T-helper 9 cell (primary cell): Measurements from ENCODE around the gene SACS.
"Not testable (repeated sequence)": the region's sequence is repeated elsewhere in the genome, so short reads cannot be mapped to it uniquely, and the experiment has no call there.

Experiments used
- DNase-seq: peaks from one replicate; pipeline ENCODE4 v3.0.0-alpha.2; 2020

The SACS gene

DNA sequence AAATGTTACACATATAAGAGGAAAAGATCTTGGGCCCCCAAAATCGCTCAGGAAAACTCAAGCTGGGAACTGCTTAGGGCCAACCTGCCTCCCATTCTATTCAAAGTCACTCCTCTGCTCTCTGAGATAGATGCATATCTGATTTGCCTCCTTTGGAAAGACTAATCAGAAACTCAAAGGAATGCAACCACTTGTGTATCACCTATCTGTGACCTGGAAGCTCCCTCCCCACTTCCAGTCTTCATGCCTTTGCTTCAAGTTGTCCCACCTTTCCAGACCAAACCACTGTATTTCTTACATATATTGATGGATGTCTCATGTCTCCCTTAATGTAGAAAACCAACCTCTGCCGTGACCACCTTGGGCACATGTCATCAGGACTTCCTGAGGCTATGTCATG, 32.3 kb downstream of the SACS start:
- not testable (repeated sequence) for DNase-seq

GRCh38 chr13:23399347-23399746, 34.2 kb downstream of the SACS start:
- no peak for DNase-seq

- no peak for DNase-seq
Observed at GRCh38 chr13:23394821-23395220, 38.7 kb downstream of the SACS start.

DNA sequence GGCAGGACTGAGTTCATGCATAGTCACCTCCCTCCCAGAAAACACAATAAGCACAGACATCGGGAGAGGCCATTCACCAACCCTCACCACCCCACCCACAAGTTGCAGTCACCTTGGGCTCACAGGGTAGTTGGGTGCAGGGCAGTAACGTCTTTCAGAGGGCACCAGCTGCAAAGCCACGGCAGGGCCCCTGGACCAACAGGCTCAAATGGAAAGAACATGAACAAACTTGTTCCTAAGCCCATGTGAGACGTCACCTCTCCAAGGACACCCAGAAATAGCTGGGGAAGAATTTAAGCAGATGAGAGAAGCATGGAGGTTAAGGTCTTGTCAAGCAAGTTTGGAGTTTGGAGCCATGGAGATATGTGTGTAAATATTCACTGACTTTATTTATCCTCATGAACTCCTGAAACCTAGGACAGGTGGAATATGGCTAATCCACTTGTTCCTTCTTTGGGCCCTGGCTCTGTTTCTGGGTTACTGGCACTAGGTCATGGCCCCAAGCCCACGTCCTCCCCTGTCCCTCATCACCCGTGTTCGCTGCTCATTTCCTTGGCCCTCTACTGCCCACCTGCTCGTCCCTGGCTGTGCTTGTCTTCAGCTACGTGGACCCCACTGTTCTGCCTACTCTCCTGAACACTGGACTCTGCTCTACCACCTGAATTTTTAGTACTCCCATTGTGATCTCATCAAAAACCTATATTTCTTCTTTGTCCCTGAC, 40.4 kb downstream of the SACS start:
- no peak for DNase-seq

DNA sequence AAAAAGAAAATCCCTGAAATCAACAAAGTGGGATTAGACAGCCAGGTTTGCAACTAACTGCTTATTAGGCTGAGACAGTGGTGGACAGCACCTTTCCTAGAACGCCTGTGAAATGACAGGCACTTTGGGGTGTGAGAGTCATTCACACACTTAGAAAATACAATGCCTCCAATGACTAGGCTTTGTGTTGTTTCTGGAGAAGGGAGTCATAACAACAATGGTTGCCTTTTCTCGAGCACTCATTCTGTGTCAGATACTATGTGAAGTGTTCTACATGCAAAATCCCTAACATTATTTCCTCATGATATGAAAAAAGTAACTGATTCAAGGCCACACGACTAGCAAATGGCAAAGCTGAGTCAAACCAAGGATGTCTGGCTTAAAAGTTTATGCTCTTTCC, 41.2 kb downstream of the SACS start:
- no peak for DNase-seq

GRCh38 chr13:23391752-23392151, 41.8 kb downstream of the SACS start:
- DNase-seq = no peak

DNA sequence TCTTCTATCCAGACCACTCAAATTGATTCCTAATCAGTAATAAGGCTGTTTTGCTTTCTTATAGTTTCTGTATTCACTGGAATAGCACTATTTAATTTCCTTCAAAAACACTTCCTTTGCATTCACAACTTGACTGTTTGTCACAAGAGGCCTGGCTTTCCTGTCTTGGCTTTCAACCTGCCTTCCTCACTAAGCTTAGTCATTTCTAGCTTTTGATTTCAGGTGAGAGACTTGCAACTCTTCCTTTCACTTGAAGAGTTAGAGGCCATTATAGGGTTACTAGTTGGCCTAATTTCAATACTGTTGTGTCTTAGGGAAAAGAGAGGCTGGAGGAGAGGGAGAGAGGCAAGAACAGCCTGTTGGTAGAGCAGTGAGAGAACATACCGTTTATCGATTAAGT, 47.0 kb downstream of the SACS start:
- DNase-seq = no peak

DNA sequence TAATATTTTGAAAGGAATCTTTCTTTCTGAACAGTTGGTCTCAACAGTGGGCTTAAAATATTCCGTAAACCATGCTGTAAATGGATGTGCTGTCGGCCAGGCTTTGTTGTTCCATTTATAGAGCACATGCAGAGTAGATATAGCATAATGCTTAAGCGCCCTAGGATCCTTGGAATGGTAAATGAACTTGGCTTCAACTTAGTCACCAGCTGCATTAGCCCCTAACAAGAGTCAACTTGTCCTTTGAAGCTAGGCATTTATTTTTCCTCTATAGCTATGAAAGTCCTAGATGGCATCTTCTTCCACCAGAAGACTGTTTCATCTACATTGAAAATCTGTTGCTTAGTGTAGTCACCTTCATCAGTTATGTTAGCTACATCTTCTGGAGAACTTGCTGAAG, 47.6 kb downstream of the SACS start:
- DNase-seq = no peak

DNA sequence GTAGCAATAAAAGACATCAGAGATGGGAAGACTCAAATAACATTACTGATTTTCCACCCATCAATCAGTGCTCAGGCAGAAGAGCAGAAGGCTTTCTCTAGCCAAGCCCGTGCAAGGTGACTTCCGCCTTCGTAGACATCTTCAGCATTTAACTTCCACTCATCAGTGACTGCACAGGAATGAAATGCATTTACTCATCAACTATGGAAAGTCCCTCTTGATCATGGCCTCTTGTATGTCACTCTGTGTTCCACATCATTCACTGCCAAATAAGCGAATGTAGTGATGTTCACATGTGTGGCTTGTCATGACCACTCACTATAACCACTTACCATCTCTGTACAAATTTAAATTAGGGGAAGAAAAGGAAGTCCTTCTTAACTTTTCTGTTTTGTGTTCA, 49.4 kb downstream of the SACS start:
- DNase-seq = no peak

DNA sequence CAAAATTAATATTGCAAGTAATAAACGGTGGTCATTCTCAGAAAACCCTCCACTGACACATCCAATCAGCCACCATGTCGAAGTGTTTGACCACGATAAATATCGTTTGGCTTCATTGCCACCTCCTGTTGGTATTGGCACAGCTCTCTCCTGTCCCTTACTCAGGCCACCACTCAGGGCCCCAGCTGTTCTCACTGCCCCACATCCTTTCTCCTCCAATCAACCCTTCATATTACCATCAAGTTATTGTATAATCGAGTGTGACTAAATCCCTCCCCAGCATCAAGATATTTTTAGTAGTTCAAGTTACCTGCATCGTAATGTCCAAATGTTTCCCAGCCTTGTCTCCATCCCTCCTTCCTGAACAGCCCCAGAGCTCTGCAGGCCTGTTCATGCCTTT, 50.4 kb downstream of the SACS start:
- DNase-seq = no peak

DNA sequence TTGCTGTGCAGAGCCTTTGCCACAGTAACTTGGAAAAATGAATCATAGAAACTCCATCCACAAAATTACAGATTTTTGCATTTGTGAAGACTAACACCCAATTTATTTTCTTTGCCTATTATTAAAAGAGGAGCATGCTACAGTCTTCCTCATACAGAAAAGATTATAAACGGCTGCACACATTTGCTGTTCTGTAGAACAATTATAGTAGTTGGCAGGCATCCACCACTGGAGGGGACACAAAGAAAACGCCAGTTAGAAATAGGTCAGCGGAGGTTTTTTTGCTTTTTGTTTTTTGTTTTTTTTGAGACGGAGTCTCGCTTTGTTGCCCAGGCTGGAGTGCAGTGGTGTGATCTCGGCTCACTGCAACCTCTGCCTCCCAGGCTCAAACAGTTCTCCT, 51.6 kb downstream of the SACS start:
- DNase-seq = no peak

GRCh38 chr13:23380534-23380933, 53.0 kb downstream of the SACS start:
- DNase-seq = no peak

- no peak for DNase-seq
Observed at GRCh38 chr13:23377983-23378632, 55.4 kb downstream of the SACS start.

- DNase-seq = no peak
Observed at GRCh38 chr13:23377579-23377978, 55.9 kb downstream of the SACS start.

GRCh38 chr13:23375001-23375971, 58.2 kb downstream of the SACS start:
- peak; percentile 99 for DNase-seq

DNA sequence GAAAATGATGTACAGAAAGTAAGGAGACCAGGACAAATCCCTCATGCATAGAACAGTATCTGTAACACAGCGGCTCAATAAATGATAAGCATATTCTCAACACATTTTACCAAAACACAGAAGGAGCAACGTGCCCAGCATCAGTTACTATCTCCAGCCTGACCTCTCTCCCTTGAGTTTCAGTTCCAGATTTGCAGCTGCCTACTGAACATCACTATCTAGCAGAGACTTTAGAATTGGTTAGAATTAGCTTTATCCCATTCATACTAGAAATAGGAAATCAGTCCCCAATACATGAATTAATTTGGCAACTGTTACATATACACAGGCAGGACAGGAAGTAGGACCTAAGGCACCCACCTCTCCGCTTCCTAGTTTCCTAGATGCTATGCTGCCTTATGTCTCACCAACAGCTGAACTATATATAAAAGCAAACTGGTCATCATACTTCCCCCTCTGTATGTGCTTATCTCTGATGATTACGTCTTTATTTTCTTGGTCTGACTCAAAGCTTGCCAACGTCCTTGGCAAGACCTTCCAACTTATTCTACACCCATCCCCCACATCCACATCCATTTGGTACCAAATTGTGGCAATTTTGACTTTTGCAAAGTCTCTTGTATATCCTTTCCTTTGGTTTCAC, 61.1 kb downstream of the SACS start:
- DNase-seq = no peak

GRCh38 chr13:23367907-23368306, 65.6 kb downstream of the SACS start:
- DNase-seq = no peak

GRCh38 chr13:23365652-23366051, 67.8 kb downstream of the SACS start:
- no peak for DNase-seq

- no peak for DNase-seq
Observed at GRCh38 chr13:23359882-23360281, 73.6 kb downstream of the SACS start.

DNA sequence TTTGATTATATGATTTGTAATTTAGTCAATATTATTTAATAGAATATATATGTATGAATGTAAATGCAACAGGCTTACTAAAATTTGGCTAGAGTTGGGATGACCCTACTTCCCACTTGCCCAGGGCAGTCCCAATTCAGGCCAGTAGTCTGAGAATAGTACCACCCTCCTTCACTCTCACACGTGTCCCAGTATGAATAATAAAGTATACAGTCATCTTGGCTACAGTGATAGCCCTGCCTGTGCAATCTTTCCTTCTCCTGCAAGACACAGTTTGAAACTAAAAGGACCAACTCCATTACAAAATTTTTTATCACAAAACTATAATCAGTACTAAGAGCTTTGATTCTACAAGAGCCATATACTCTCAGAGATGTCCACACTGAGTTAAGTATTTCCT, 76.2 kb downstream of the SACS start:
- no peak for DNase-seq

GRCh38 chr13:23356368-23356767, 77.1 kb downstream of the SACS start:
- no peak for DNase-seq

DNA sequence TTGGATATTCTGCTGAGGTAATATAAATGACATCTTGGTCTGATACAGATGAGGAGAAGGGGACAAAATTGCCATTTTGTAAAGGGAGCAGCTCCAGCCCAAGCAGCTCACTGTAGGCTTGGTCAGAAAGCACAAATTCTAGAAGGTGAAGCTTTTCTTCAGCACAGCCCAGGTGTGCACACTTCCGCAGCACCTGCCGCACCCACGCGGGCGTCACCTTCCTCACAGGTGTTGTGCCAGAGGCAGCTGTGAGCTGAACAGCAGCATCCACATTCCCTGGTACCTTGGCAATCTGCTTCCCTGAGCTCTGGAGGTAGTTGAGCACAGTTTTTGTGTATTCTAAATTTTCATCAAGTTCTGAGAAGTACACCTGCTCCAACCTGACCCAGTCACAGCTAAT, 79.0 kb downstream of the SACS start:
- DNase-seq = no peak

DNA sequence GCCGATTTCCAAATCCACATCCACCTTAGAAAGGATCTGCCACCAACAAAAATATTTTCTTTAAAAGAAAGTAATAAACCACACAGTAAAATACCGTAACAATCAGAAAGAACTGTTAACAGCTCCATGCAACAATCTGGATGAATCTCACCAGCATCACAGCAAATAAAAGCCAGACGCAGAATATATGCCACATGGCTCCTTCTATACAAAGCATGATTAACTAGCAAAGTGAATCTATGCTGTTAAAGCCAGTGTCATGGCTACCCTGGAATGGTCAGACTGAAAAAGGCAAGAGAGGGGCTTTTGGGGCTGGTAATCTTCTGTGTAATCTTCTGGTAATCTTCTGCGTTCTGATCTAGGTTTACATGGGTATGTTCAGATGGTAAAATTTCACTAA, 81.3 kb downstream of the SACS start:
- no peak for DNase-seq
